GM12875 (cell line): ENCODE results near the gene CWC25.
A peak's percentile ranks its signal among the peaks of the same experiment; 100 is the strongest.

Experiments
- H3K4me3 ChIP-seq: one replicate; pipeline ENCODE4 v1.5.1; 2011; ENCODE audit warnings: low read depth, low read length, control low read depth
- TF ChIP-seq, protein P1 (sequence below): IDR thresholded peaks from 2 replicates; pipeline ENCODE4 v1.5.1; 2011; ENCODE audit warnings: low read depth, mild to moderate bottlenecking, control low read depth, inconsistent platforms, low read length, moderate library complexity, borderline replicate concordance; ENCODE audit not compliant: insufficient read depth

The CWC25 gene

GRCh38 chr17:38850374-38850773 is 25.3 kb upstream of the CWC25 start:
- TF ChIP-seq, protein P1, sequence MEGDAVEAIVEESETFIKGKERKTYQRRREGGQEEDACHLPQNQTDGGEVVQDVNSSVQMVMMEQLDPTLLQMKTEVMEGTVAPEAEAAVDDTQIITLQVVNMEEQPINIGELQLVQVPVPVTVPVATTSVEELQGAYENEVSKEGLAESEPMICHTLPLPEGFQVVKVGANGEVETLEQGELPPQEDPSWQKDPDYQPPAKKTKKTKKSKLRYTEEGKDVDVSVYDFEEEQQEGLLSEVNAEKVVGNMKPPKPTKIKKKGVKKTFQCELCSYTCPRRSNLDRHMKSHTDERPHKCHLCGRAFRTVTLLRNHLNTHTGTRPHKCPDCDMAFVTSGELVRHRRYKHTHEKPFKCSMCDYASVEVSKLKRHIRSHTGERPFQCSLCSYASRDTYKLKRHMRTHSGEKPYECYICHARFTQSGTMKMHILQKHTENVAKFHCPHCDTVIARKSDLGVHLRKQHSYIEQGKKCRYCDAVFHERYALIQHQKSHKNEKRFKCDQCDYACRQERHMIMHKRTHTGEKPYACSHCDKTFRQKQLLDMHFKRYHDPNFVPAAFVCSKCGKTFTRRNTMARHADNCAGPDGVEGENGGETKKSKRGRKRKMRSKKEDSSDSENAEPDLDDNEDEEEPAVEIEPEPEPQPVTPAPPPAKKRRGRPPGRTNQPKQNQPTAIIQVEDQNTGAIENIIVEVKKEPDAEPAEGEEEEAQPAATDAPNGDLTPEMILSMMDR = no peak
- no peak overlapping the region for H3K4me3 ChIP-seq

DNA sequence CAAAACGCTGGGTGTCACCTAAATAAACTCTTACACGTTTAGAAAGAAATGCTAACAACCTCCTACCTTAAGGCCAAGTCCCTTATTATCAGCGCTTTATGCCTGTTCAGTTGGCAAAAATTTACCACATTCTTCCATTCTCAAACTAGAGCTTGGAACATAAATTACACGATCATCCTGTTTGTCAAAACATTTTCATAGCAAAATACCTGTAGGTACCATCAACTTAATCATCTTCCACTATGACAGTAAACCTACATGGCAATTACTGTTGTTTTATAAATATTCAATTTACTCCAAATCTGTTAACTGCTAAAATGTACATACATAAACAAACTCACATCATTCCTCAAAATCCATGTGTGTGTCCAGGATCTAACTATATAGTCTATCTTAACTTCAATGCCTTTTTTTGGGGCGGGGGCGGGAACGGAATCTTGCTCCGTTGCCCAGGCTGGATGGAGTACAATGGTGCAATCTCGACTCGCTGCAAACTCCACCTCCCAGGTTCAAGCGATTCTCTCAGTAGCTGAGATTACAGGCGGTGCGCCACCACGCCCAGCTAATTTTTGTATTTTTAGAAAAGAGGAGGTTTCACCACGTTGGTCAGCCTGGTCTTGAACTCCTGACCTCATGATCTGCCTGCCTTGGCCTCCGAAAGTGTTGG is 24.0 kb upstream of the CWC25 start:
- TF ChIP-seq, protein P1 = no peak
- no peak overlapping the region for H3K4me3 ChIP-seq

- TF ChIP-seq, protein P1 = no peak
- H3K4me3 ChIP-seq = no peak overlapping the region
Observed at GRCh38 chr17:38848557-38848891, 23.4 kb upstream of the CWC25 start.

- TF ChIP-seq, protein P1 = no peak
- H3K4me3 ChIP-seq = no peak overlapping the region
Observed at GRCh38 chr17:38844261-38844757, 19.2 kb upstream of the CWC25 start.

DNA sequence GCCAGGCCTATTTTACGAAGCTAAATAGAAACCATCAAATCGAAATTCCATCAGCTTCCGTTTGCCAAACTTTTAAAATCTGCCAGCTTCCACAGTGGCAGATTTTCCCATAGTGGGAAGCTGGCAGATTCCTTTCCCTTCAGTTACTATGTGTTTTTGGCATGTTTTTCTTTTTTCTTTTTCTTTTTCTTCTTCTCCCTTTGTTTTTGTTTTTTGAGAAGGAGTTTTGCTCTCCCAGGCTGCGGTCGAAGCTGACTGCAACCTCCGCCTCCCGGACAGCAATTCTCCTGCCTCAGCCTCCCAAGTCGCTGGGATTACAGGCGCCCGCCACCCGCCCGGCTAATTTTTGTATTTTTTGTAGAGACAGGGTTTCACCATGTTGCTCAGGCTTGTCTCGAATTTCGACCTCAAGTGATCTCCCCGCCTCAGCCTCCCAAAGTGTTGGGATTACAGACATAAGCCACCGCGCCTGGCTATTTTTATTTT is 684 bp upstream of the CWC25 start:
- peak overlapping the region; percentile 84 for H3K4me3 ChIP-seq
- TF ChIP-seq, protein P1 = no peak

DNA sequence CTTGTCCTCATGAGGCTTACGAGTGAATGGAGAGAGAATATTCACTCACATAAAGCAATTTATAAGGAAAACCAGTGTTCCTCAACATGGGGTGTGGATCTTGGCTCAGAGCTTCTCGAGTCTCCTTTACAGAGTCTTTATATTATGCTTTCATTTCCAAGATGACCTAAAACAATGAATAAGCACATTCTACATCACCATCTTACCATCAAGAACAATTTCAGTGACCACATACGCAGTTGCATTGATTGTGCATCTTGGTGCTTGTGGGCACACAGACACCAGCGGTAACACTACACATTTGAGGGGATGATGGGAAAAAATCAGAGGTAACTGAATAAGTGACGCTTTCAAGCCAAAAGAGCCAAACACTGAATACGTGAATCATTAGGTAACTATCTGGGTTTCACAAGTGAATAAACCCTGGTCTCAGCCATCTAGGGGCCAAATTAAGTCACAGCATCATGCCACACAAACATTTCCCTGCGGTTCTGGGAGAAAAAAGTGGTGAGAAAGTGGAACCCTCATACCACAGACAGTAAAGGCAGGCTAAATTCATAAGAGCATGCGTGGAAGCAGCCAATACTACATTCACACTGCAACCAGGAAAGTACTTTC is 9.4 kb downstream of the CWC25 start:
- TF ChIP-seq, protein P1 = peak; percentile 15; the same call in 1 of the 2 replicates
- H3K4me3 ChIP-seq = no peak overlapping the region

- TF ChIP-seq, protein P1 = no peak
- no peak overlapping the region for H3K4me3 ChIP-seq
Observed at GRCh38 chr17:38809828-38810227, 15.3 kb downstream of the CWC25 start.
